Activated B cell treated with CpG ODN at 0.5 μM for 24 hours (primary cell): ENCODE results near the gene BGN. TPM values are rescaled to one million over a fixed set of nuclear protein-coding genes. Genes with fewer than 3 reads are reported as not detected.

Source experiments
- ATAC-seq: fragments of 200-7000 bp; cut with Tn5 transposase; one replicate; pipeline ENCODE4 v1.10.0; 2021; ENCODE audit warnings: low read depth, mild to moderate bottlenecking, moderate library complexity
- CTCF ChIA-PET: fragments of 350-600 bp; sonication (Branson Sonifier 250); formaldehyde crosslinking; loops from one replicate; lab custom pipeline; 2021; ENCODE audit warnings: antibody characterized with exemption; lab: Charles Lee
- POLR2A ChIA-PET: fragments of 350-600 bp; sonication (Branson Sonifier 250); formaldehyde crosslinking; loops from one replicate; lab custom pipeline; 2021; ENCODE audit warnings: antibody characterized with exemption; lab: Charles Lee
- DNase-seq: peaks from one replicate; pipeline ENCODE4 v3.0.0; 2022
- H3K27ac Mint-ChIP-seq: one replicate; pipeline ENCODE4 v1.8.0; 2020; ENCODE audit warnings: mixed read lengths
- H3K27me3 Mint-ChIP-seq: one replicate; pipeline ENCODE4 v1.8.0; 2021; ENCODE audit warnings: mixed read lengths
- H3K36me3 Mint-ChIP-seq: one replicate; pipeline ENCODE4 v1.8.0; 2021; ENCODE audit warnings: low read depth, mixed read lengths
- H3K4me1 Mint-ChIP-seq: one replicate; pipeline ENCODE4 v1.8.0; 2021; ENCODE audit warnings: mixed read lengths
- H3K4me3 Mint-ChIP-seq: one replicate; pipeline ENCODE4 v1.8.0; 2020; ENCODE audit warnings: mild to moderate bottlenecking, mixed read lengths
- H3K9me3 Mint-ChIP-seq: one replicate; pipeline ENCODE4 v1.8.0; 2020; ENCODE audit warnings: mixed read lengths
- intact Hi-C: fragments of 100-400 bp; cut with micrococcal nuclease; formaldehyde crosslinking; loops from one replicate; pipeline ENCODE4 v1.15.1; 2024
- total RNA-seq: library from RNA; stranded (reverse); gene quantifications from 2 replicates; pipeline ENCODE4 v1.2.3, GENCODE V29; 2022
- TF ChIP-seq, protein P1 (sequence below): fragments of 200-600 bp; IDR thresholded peaks from one replicate; pipeline ENCODE4 v1.8.0; 2022; ENCODE audit warnings: antibody characterized with exemption, mild to moderate bottlenecking

Gene BGN
- total RNA-seq, 1 donor from 2014 or later = not detected

DNA sequence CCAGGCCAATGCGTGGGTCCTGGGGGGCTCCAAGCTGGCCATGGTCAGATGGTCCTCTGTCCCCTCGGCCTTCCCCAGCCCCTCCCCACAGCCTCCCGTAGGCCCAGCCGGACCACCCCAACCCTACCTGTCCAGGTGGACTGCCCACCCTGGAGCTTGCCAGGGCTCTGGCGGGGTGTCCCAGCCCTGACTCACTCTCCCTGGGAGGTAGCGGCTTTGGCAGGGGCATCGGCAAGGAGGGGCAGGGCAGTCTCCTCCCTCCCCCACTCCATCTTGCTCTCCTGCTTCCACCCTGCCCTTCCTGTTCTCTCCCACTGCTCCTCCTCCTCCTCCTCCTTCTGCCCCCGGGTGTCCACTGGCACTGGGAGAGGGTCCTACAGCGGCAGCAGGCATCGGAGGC, 7.4 kb downstream of the BGN start:
- Mint-ChIP-seq H3K36me3 (no peaks in the 10 kb centered on the region), H3K27ac (no peak overlapping the region), H3K4me3 (no peak overlapping the region), H3K27me3 (no peaks in the 10 kb centered on the region), H3K4me1 (no peaks in the 10 kb centered on the region), H3K9me3 (no peaks in the 10 kb centered on the region)
- ATAC-seq (no peak), DNase-seq (no peak)
- CTCF ChIA-PET = no interaction called here
- POLR2A ChIA-PET = no interaction called here
- TF ChIP-seq, protein P1, sequence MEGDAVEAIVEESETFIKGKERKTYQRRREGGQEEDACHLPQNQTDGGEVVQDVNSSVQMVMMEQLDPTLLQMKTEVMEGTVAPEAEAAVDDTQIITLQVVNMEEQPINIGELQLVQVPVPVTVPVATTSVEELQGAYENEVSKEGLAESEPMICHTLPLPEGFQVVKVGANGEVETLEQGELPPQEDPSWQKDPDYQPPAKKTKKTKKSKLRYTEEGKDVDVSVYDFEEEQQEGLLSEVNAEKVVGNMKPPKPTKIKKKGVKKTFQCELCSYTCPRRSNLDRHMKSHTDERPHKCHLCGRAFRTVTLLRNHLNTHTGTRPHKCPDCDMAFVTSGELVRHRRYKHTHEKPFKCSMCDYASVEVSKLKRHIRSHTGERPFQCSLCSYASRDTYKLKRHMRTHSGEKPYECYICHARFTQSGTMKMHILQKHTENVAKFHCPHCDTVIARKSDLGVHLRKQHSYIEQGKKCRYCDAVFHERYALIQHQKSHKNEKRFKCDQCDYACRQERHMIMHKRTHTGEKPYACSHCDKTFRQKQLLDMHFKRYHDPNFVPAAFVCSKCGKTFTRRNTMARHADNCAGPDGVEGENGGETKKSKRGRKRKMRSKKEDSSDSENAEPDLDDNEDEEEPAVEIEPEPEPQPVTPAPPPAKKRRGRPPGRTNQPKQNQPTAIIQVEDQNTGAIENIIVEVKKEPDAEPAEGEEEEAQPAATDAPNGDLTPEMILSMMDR = no peak
- intact Hi-C loops = no loop called here

DNA sequence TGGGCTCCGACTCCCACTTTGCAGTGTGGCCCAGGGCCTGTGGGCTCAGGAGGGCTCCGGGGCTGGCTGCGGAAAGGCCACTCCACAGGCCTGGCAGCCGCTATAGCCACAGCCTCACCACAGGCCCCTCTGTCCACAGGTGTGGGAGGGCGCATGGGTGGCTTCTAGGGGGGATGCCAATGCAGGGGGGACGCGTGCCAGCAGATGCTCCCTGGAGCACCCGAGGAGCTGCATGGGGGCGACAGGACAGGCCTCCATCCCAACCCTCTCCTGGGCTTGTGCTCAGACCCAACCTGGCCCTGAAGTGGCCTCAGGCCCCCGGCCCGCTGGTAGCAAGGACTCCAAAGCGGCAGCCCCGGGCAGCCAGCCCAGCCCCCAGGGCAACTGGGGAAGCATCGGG, 8.0 kb downstream of the BGN start:
- ChIA-PET CTCF (no interaction called here), POLR2A (no interaction called here)
- Mint-ChIP-seq H3K27me3 (no peaks in the 10 kb centered on the region), H3K36me3 (no peaks in the 10 kb centered on the region), H3K27ac (no peak overlapping the region), H3K9me3 (no peaks in the 10 kb centered on the region), H3K4me3 (no peak overlapping the region), H3K4me1 (no peaks in the 10 kb centered on the region)
- TF ChIP-seq, protein P1 = no peak
- no peak for DNase-seq
- ATAC-seq = no peak
- intact Hi-C loops = no loop called here

DNA sequence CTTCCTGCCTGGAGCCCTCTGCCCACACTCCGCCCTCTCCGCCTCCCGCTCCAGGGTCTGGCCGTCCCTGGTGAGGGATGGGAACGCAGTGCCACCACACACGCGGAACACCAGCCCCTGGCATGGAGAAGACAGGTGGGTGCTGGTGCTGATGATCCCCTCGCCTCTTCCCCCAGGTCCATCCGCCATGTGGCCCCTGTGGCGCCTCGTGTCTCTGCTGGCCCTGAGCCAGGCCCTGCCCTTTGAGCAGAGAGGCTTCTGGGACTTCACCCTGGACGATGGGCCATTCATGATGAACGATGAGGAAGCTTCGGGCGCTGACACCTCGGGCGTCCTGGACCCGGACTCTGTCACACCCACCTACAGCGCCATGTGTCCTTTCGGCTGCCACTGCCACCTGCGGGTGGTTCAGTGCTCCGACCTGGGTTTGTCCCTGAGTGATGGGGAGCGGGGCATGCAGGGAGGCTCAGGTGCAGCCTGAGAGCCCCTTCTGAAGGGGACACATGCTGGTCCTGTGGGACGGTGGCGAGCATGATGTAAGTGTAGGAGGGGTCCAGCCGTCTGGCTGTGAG, 9.8 kb downstream of the BGN start:
- DNase-seq = no peak
- POLR2A ChIA-PET = interaction anchor here (0.8 kb wide), 1 partner anchor 34 kb away, joined by 3 read pairs; the partner anchor contains the start of gene HAUS7
- Mint-ChIP-seq H3K27ac (no peak overlapping the region), H3K36me3 (no peaks in the 10 kb centered on the region), H3K4me1 (no peaks in the 10 kb centered on the region), H3K27me3 (no peaks in the 10 kb centered on the region), H3K9me3 (no peaks in the 10 kb centered on the region), H3K4me3 (no peak overlapping the region)
- CTCF ChIA-PET = no interaction called here
- ATAC-seq = no peak
- TF ChIP-seq, protein P1 = no peak
- intact Hi-C loops = no loop called here

DNA sequence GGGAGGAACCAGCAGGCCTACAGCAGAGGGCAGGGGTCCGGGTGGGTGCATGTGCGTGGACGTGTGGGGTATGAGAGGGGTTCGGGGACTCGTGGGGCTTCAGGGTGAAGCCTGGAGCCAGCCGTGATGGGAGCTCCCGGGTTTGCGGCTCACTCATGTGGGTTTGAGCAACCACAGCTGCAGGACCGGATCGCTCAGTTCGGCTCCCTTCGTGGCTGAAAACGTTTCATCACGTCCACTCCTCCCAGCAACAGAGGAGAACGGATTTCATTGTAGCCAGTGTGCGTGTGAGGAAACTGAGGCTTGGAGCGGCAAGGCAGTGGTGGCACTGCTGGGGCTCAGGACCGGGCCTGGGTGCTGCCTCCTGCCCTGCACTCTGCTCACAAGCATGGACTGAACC, 10.6 kb downstream of the BGN start:
- intact Hi-C loops = no loop called here
- H3K27me3 Mint-ChIP-seq = no peaks in the 10 kb centered on the region
- H3K36me3 Mint-ChIP-seq = no peaks in the 10 kb centered on the region
- POLR2A ChIA-PET = interaction anchor here (0.8 kb wide), 1 partner anchor 35 kb away, joined by 3 read pairs; the partner anchor contains the start of gene HAUS7
- H3K4me1 Mint-ChIP-seq = no peaks in the 10 kb centered on the region
- CTCF ChIA-PET = interaction anchor here (4.2 kb wide), 1 partner anchor 564 kb away, joined by 21 read pairs; no protein-coding TSS in a partner anchor
- H3K9me3 Mint-ChIP-seq = no peaks in the 10 kb centered on the region
- TF ChIP-seq, protein P1 = no peak
- DNase-seq = no peak
- no peak overlapping the region for H3K27ac Mint-ChIP-seq
- no peak for ATAC-seq
- no peak overlapping the region for H3K4me3 Mint-ChIP-seq

DNA sequence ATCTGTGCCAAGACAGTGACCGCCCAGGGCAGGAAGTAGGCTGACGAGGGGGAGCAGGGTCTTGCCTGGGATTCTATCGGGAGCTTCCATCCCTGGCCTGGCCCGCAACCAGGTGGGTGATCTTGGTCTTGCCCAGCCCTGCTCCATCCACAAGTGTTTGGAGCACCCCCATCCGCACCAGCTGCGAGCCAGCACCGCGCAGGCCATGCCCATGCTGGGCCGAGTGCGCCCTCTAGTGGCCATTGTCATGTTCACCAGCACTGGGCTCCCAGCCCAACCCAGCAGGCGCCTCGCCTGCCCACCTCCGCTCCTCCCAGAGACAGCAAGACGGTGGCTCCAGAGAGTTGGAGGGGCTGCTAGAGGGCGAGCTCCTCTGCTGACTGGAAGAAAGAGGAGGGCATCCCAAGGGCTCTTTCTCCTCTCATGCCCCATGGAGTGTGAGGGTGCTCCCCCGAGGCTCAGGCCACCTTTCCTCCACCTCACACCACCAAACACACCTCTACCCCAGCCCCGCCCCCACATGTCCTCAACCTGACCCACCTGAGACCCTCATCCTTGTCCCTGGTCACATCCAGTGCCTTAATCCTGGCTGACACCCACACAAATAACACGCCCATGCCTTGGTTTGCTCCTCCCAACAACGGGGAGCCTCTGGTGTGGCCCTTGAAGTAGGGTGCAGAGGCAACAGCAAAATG, 12.9 kb downstream of the BGN start:
- Mint-ChIP-seq H3K36me3 (no peaks in the 10 kb centered on the region), H3K27me3 (no peaks in the 10 kb centered on the region), H3K4me3 (no peak overlapping the region), H3K4me1 (no peaks in the 10 kb centered on the region), H3K27ac (no peak overlapping the region), H3K9me3 (no peaks in the 10 kb centered on the region)
- CTCF ChIA-PET = interaction anchor here (0.8 to 4.2 kb wide), 6 partner anchors 37 to 566 kb away, joined by 4 to 21 read pairs (median 6); partner anchors contain the start of gene HAUS7
- peak; percentile 99 for ATAC-seq
- POLR2A ChIA-PET = interaction anchor here (1.7 kb wide), 1 partner anchor 475 kb away, joined by 6 read pairs; no protein-coding TSS in a partner anchor
- intact Hi-C loops = loop anchor here (1.0 kb wide), 5 partner anchors 37 to 566 kb away; partner anchors contain the start of gene HAUS7
- TF ChIP-seq, protein P1 = no peak
- DNase-seq = peak; percentile 68
